Neural crest cell (in vitro differentiated cells): Measurements from ENCODE around the gene NAT8L. TPM values are rescaled to one million over a fixed set of nuclear protein-coding genes. Genes with fewer than 3 reads are reported as not detected.
"Not testable (repeated sequence)": the region's sequence is repeated elsewhere in the genome, so short reads cannot be mapped to it uniquely, and the experiment has no call there.

Experiments
- DNase-seq: peaks from one replicate; pipeline ENCODE4 v3.0.0; 2021; ENCODE audit warnings: low read depth, mixed read lengths, low spot score
- H3K27ac Mint-ChIP-seq: one replicate; pipeline ENCODE4 v1.8.0; 2021; ENCODE audit warnings: mild to moderate bottlenecking, mixed read lengths; ENCODE audit not compliant: unreplicated experiment
- H3K27me3 Mint-ChIP-seq: 2 replicates; pipeline ENCODE4 v1.8.0; 2021; ENCODE audit warnings: low read depth, mild to moderate bottlenecking, mixed read lengths
- H3K36me3 Mint-ChIP-seq: 2 replicates; pipeline ENCODE4 v1.8.0; 2021; ENCODE audit warnings: low read depth, mild to moderate bottlenecking, mixed read lengths
- H3K4me1 Mint-ChIP-seq: 2 replicates; pipeline ENCODE4 v1.8.0; 2021; ENCODE audit warnings: mixed read lengths
- H3K4me3 Mint-ChIP-seq: one replicate; pipeline ENCODE4 v1.8.0; 2021; ENCODE audit warnings: mild to moderate bottlenecking, mixed read lengths
- H3K9me3 Mint-ChIP-seq: 2 replicates; pipeline ENCODE4 v1.8.0; 2021; ENCODE audit warnings: mixed read lengths
- total RNA-seq: library from RNA; stranded (reverse); gene quantifications from 2 replicates; pipeline ENCODE4 v1.2.1, GENCODE V29; 2021
- TF ChIP-seq, protein P1 (sequence below): fragments of 200-600 bp; sonication (generic); conservative IDR thresholded peaks from 2 replicates; pipeline ENCODE4 v1.5.0; 2021; ENCODE audit warnings: antibody characterized with exemption, mild to moderate bottlenecking

NAT8L gene
- total RNA-seq, 1 donor from 2014 or later, result 19.5 TPM

DNA sequence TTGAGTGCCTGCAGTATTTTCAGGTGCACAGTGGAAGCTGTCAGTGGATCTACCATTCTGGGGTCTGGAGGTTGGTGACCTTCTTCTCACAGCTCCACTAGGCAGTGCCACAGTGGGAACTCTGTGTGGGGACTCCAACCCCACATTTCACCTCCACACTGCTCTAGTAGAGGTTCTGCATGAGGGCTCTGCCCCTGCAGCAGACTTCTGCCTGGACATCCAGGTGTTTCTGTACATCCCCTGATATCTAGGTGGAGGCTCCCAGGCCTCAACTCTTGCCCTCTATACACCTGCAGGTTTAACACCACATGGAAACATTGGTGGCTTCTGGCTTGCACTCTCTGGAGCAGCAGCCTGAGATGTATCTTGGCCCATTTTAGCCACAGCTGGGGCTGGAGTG is 33.3 kb upstream of the NAT8L start:
- no peak for DNase-seq
- H3K4me3 Mint-ChIP-seq, result no peak overlapping the region
- H3K4me1 Mint-ChIP-seq, result peaks cover 12% of the 10 kb centered on the region
- peaks cover 57% of the 10 kb centered on the region for H3K27me3 Mint-ChIP-seq
- H3K27ac Mint-ChIP-seq, result no peak overlapping the region
- peaks cover 11% of the 10 kb centered on the region for H3K9me3 Mint-ChIP-seq
- H3K36me3 Mint-ChIP-seq, result peaks cover 7% of the 10 kb centered on the region
- TF ChIP-seq, protein P1, sequence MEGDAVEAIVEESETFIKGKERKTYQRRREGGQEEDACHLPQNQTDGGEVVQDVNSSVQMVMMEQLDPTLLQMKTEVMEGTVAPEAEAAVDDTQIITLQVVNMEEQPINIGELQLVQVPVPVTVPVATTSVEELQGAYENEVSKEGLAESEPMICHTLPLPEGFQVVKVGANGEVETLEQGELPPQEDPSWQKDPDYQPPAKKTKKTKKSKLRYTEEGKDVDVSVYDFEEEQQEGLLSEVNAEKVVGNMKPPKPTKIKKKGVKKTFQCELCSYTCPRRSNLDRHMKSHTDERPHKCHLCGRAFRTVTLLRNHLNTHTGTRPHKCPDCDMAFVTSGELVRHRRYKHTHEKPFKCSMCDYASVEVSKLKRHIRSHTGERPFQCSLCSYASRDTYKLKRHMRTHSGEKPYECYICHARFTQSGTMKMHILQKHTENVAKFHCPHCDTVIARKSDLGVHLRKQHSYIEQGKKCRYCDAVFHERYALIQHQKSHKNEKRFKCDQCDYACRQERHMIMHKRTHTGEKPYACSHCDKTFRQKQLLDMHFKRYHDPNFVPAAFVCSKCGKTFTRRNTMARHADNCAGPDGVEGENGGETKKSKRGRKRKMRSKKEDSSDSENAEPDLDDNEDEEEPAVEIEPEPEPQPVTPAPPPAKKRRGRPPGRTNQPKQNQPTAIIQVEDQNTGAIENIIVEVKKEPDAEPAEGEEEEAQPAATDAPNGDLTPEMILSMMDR, result no peak

DNA sequence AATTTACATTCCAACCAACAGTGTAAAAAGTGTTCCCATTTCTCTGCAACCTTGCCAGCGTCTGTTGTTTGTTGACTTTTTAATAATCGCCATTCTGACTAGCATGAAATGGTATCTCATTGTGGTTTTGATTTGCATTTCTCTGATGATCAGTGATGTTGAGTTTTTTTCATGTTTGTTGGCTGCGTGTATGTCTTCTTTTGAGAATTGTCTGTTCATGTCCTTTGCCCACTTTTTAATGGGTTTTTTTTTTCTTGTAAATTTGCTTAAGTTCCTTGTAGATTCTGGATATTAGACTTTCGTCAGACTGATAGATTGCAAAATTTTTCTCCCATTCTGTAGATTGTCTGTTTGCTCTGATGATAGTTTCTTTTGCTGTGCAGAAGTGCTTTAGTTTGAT is 32.0 kb upstream of the NAT8L start:
- not testable (repeated sequence) for H3K36me3 Mint-ChIP-seq, DNase-seq, H3K4me3 Mint-ChIP-seq, H3K27ac Mint-ChIP-seq, H3K4me1 Mint-ChIP-seq
- peaks cover 56% of the 10 kb centered on the region for H3K27me3 Mint-ChIP-seq
- H3K9me3 Mint-ChIP-seq, result peaks cover 12% of the 10 kb centered on the region

DNA sequence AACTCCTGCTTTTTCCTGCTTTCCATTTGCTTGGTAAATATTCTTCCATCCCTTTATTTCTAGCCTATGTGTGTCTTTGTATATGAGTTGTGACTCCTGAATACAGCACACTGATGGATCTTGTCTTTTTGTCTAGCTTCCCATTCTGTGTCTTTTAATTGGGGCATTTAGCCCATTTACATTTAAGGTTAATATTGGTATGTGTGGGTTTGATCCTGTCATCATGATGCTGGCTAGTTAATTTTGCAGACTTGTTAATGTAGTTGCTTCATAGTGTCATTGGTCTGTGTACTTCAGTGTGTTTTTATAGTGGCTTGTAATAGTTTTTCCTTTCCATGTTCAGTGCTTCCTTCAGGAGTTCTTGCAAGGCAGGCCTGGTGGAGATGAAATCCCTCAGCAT is 28.0 kb upstream of the NAT8L start:
- H3K4me3 Mint-ChIP-seq, H3K27ac Mint-ChIP-seq, H3K4me1 Mint-ChIP-seq, DNase-seq, H3K36me3 Mint-ChIP-seq: not testable (repeated sequence)
- Mint-ChIP-seq H3K27me3 (peaks cover 57% of the 10 kb centered on the region), H3K9me3 (peaks cover 14% of the 10 kb centered on the region)

DNA sequence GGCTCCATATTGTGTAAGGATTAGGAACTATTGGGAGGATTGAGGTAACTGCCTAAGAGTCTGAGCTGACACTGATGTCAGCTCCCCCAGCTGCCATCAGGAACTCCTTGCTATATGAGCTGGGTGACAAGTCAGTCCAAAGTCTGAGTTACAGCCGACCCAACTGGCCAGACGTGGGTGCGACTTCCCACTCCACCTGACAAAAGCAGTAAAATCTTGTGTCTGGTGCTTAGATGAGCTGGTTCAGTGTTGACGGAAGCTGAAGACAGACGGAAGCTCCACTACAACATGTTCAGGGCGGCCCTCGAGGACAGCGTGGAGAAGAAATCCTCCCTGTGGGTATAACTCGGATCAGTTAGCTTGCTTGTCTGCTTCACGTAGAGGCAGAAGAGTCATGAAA is 22.8 kb upstream of the NAT8L start:
- peaks cover 6% of the 10 kb centered on the region for H3K4me1 Mint-ChIP-seq
- peaks cover 37% of the 10 kb centered on the region for H3K27me3 Mint-ChIP-seq

DNA sequence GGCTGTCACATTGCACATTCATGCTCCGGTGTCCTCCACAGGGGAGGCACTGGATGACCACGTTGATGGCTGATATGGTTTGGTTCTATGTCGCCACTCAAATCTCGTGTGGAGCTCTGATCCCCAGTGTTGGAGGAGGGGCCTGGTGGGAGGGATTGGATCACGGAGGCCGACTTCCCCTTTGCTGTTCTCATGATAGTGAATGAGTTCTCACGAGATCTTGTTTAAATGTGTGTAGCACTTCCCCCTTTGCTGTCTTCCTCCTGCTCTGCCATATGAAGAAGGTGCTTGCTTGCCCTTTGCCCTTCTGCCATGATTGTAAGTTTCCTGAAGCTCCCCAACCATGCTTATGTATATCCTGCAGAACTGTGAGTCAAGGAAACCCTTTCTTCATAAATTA is 22.3 kb upstream of the NAT8L start:
- TF ChIP-seq, protein P1, result no peak
- Mint-ChIP-seq H3K27ac (no peak overlapping the region), H3K9me3 (peaks cover 6% of the 10 kb centered on the region), H3K4me3 (peak overlapping the region; percentile 21), H3K36me3 (peaks cover 6% of the 10 kb centered on the region), H3K4me1 (peaks cover 6% of the 10 kb centered on the region), H3K27me3 (peaks cover 41% of the 10 kb centered on the region)
- DNase-seq, result no peak

More for the DNA sequence above, 22.8 kb upstream of the NAT8L start:
- Mint-ChIP-seq H3K27ac (no peak overlapping the region), H3K4me3 (peak overlapping the region; percentile 21), H3K9me3 (peaks cover 6% of the 10 kb centered on the region), H3K36me3 (peaks cover 6% of the 10 kb centered on the region)
- DNase-seq, result no peak
- TF ChIP-seq, protein P1, result no peak

DNA sequence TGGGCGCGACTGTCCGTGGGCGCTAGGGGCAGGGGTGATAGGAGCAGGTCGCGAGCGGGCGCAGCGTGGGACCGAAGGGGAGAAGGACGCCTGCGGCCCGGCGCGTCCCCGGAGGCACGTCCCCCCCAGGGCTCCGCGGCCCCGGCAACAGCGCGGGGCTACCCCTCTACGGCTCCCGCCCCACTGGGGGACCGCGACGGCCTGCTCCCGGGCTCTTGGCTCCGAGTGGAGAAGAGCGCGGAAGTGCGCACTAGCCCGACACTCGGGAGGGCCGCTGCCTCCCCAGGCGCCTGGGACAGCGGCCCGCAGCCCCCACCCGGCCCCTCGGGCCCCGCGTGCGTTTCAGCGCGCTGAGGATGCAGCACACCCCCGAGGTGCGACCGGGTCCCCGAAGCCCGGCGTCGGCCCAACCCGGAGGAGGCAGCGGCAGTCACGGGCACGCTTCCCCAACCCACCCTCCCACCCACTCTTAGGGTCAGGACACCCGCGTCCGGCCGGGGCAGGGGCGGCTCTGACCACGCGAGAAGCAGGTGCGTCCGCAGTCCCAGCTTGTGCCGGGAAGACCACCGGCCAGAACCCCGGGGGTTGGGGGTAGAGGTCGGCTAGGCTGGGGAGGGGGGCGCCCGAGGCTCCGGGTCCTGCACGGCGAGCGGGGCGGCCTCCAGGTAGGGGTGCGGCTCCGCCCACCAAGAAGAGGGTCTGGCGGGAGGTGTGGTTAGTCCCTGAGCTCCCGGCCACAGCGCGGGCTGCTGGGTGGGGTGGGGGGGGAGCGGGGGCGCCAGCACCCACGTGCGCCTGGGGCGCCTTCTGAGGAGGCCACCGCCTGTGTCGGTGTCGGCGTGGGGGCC is 18.5 kb upstream of the NAT8L start:
- DNase-seq, result no peak
- TF ChIP-seq, protein P1, result no peak
- no peaks in the 10 kb centered on the region for H3K36me3 Mint-ChIP-seq
- H3K4me3 Mint-ChIP-seq, result peak overlapping the region; percentile 79
- no peaks in the 10 kb centered on the region for H3K9me3 Mint-ChIP-seq
- H3K4me1 Mint-ChIP-seq, result no peaks in the 10 kb centered on the region
- no peak overlapping the region for H3K27ac Mint-ChIP-seq
- peaks cover 36% of the 10 kb centered on the region for H3K27me3 Mint-ChIP-seq
